ENCODE data around the gene GALP. TPM values are rescaled to one million over a fixed set of nuclear protein-coding genes. Genes with fewer than 3 reads are reported as not detected.
"Not testable (repeated sequence)": the region's sequence is repeated elsewhere in the genome, so short reads cannot be mapped to it uniquely, and the experiment has no call there.

The GALP gene
- not detected for total RNA-seq
- long read RNA-seq = 0 reads

DNA sequence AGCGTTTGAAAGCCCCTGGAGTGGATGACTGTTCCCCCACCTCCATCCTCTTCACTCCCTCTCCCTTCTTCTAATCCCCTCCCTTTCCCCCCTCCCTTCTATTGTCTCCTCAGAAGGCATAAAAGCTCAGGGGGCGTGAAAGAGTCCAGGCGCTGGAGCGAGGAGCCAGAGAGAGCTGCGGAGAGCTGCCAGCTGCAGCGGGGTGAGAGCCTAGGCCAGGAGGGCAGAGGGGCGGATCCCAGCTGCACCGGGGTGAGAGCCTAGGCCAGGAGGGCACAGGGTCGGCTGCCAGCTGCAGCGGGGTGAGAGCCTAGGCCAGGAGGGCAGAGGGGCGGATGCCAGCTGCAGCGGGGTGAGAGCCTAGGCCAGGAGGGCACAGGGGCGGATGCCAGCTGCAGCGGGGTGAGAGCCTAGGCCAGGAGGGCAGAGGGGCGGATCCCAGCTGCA, at the start of gene GALP:
GALP (plus strand) TSS at position 148 of the 447 bp plus-strand sequence. CDS start 1,101 bp downstream, outside the sequence.
- DNase-seq; intact Hi-C loops (cut with DNase I); ATAC-seq (ENCODE audit: poor library complexity): not testable (repeated sequence)

- DNase-seq = no peak
- ATAC-seq (ENCODE audit: poor library complexity) = no peak
- intact Hi-C loops (cut with DNase I) = no loop called here
Measured at GRCh38 chr19:56126983-56127780, 48.6 kb upstream of the GALP start.

DNA sequence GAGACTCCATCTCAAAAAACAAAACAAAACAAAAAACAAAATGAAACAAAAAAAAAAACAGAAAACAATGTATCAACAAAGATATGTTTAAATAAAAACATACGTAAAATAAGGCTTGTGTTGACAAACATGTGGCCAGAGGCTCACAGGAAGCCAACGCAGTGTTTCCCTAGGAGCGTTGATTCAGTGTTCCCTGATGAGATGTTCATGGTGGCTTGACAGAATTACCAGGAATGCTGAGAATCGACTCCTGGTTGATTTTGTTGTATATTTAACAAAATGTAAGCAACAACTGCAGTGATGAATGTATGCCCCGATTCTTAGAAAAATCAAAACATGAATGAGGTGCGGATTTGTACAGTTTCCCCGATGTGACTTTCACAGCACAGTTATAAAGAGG, 45.8 kb upstream of the GALP start:
- DNase-seq (no peak), ATAC-seq (ENCODE audit: poor library complexity) (no peak)
- intact Hi-C loops (cut with DNase I) = no loop called here

DNA sequence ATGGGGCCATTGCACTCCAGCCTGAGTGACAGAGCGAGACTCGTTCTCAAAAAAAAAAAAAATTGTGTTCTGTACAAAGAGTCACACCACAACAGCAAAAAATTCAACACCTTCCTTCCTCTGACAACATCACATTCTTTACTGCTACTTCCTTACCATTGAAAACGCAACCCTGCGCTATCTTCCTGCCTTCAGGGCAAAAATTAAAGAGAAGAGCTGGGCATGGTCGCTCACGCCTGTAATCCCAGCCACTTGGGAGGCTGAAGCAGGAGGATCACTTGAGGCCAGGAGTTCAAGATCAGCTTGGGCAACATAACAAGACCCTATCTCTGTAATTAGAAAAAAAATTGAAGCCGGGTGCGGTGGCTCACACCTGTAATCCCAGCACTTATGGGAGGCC, 44.2 kb upstream of the GALP start:
- ATAC-seq (ENCODE audit: poor library complexity) = no peak
- DNase-seq = no peak
- intact Hi-C loops (cut with DNase I) = no loop called here

- intact Hi-C loops (cut with DNase I) = no loop called here
- DNase-seq = no peak
Measured at GRCh38 chr19:56132316-56132822, 43.4 kb upstream of the GALP start.

DNA sequence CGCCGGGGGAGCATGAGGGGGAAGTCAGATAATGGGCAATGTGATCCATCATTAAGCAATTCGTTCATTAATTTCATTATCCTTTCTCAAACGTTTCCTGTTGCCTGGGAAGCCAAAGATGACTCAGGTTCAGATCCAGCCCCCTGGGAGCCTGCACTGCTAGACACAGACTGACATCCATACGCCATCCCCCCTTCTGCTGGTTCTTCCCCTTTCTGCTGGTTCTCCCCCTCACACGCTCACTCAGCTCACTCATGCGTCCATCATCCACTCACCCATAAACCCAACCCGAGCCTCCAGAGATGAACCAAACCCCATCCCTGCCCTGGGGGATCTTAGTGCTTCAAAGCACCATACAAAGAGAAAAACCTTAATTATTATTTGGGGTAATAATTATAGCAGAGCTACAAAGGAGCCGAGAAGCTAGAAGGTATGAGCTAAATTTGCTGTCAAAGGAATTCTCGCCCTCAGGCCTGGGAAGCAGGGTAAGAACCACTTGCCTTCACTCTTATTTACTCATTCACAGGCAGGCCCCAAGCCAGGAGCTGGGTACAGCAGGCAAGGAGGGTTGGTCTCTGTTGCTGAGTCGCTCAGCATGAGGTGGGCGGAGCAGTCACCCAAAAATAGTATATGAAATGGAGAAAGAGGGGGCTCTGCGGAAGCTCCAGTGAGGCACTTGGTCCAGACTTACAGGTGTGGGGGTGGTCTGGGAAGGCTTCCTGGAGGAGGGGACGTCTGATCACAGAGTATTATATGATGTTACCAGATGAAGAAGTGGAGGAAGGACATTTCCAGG, 41.8 kb upstream of the GALP start:
- no peak for ATAC-seq (ENCODE audit: poor library complexity)
- no peak for DNase-seq
- intact Hi-C loops (cut with DNase I) = no loop called here

More at GRCh38 chr19:56132316-56132822, 43.4 kb upstream of the GALP start:
- peak; percentile 81 for ATAC-seq (ENCODE audit: poor library complexity)

DNA sequence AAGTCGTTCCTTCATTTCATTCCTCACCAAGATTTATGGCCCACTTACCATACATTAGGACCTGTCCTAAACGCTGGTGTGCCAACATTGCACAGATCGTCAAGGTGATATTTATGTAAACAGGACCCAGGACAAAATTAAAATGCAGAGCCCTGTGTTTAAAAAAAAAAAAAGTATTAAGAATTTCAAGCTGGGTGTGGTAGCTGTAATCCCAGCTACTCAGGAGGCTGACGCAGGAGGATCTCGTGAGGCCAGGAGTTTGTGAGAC, 41.2 kb upstream of the GALP start:
- no peak for DNase-seq
- ATAC-seq (ENCODE audit: poor library complexity) = no peak
- intact Hi-C loops (cut with DNase I) = no loop called here

GRCh38 chr19:56136362-56136761, 39.4 kb upstream of the GALP start:
- ATAC-seq (ENCODE audit: poor library complexity) = no peak
- intact Hi-C loops (cut with DNase I) = no loop called here
- DNase-seq = no peak

DNA sequence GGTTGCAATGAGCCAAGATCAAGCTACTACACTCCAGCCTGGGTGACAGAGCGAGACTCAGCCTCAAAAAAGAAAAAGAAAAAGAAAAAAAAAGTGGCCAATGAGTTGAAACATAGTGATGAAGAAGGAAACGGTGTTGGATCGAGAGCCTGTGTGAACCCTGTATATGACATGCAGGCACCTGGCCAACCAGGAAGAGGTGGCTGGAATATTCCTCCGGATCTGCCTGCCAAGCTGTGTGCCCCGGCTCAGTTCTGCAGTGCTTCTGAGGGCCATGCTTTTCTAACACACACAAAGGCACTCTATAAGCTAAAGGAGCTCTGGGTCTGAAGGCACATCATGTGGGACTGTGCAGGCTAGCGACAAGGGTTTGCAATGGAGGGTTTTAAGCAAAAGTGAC, 38.4 kb upstream of the GALP start:
- ATAC-seq (ENCODE audit: poor library complexity) (no peak), DNase-seq (no peak)
- intact Hi-C loops (cut with DNase I) = no loop called here

GRCh38 chr19:56138069-56138468, 37.7 kb upstream of the GALP start:
- DNase-seq = no peak
- no peak for ATAC-seq (ENCODE audit: poor library complexity)
- intact Hi-C loops (cut with DNase I) = no loop called here

GRCh38 chr19:56139847-56140582, 35.8 kb upstream of the GALP start:
- intact Hi-C loops (cut with DNase I) = loop anchor here (2.0 kb wide), 1 partner anchor 19 kb away; the partner anchor contains the start of gene ZNF787
- DNase-seq (no peak), ATAC-seq (ENCODE audit: poor library complexity) (no peak)

DNA sequence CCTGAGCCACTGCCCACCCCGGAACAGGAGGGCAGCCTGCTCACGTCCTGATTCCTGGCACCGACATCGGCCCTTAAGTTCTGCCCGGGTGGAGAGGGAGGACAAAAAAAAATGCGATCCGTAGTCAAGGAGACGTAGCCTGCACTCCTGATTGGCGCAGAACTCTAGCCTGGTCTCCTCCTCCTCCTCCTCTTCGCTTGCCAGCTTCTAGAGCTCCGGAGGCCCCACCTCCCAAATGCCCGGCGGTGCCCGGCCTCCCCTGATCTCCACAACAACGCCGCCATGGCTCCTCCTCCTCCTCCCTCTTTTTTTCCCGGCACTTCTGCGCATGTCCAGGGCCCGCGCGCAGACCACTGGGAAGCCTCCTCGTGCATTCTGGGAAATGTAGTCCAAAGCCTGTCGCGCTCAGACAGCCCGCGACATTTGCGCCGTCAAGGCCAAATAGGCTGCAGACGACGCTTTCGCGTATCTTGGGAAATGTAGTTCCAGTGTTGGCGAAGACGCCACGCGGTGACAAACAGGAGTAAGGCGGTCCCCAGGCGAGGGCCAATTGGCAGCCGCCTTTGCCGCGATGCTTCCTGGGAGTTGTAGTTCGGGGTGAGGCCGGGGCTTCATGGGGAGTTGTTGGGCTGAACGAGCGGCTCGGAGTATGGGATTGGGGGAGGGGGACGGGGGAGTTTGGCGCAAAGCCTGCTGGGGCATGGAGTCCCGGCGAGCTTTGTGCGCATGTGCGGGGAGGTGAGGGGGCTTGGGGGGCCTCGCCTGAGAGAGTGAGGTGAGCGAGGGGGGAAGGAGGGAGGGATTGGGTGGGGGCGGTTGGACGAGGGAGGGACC, 35.0 kb upstream of the GALP start, which contains the start of gene ZNF444:
ZNF444 (plus strand) TSS at position 705 of the 834 bp plus-strand sequence. CDS start 5,625 bp downstream, outside the sequence.
- intact Hi-C loops (cut with DNase I) = loop anchor here (2.0 kb wide), 1 partner anchor 20 kb away; the partner anchor contains the start of gene ZNF787
- peak; percentile 96 for ATAC-seq (ENCODE audit: poor library complexity)
- DNase-seq = peak; percentile 99

GRCh38 chr19:56141417-56141993, 34.3 kb upstream of the GALP start:
- intact Hi-C loops (cut with DNase I) = loop anchor here (2.0 kb wide), 1 partner anchor 21 kb away; the partner anchor contains the start of gene ZNF787
- DNase-seq (no peak), ATAC-seq (ENCODE audit: poor library complexity) (no peak)

GRCh38 chr19:56142087-56142787, 33.6 kb upstream of the GALP start:
- no peak for DNase-seq
- intact Hi-C loops (cut with DNase I) = no loop called here
- ATAC-seq (ENCODE audit: poor library complexity) = no peak

DNA sequence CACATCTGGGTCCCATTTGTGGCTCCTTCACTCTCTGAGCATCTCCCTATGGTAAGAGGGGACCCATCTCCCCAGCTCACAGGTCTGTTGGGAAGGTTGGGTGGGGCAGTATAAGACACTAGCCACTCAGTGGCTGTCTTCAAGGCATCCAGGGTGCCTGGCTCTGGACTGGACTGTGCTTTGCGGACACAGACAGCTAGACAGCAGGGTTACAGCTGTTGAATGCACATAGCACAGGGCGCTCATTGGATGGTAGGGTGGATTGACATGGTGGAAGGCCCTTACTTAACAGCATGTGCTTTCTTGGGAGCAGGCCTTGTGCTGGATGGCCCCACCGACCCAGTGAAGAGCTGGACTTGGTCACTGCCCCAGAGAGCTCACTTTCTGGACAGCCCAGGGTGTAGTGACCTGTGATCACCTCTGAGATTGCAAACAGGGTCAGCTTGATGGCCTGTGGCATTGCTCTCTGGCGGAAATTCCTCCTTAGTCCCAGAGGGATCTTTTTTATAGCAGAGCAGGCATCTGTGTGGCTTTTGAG, 32.8 kb upstream of the GALP start:
- no peak for ATAC-seq (ENCODE audit: poor library complexity)
- intact Hi-C loops (cut with DNase I) = no loop called here
- DNase-seq = no peak

- no peak for DNase-seq
- intact Hi-C loops (cut with DNase I) = no loop called here
- ATAC-seq (ENCODE audit: poor library complexity) = no peak
Measured at GRCh38 chr19:56144376-56144775, 31.4 kb upstream of the GALP start.

- intact Hi-C loops (cut with DNase I) = no loop called here
- DNase-seq = no peak
- no peak for ATAC-seq (ENCODE audit: poor library complexity)
Measured at GRCh38 chr19:56144831-56145230, 31.0 kb upstream of the GALP start.
